H54 (cell line): ENCODE measurements around the gene SLC19A1.
"Not testable (repeated sequence)": the region's sequence is repeated elsewhere in the genome, so short reads cannot be mapped to it uniquely, and the experiment has no call there.

Experiments used
- DNase-seq: peaks from one replicate; pipeline ENCODE4 v3.0.0; 2011; ENCODE audit warnings: low spot score, mixed read lengths; ENCODE audit not compliant: insufficient read length
- FAIRE-seq: peaks from 3 replicates; lab custom pipeline; 2011; peaks lifted over from hg19 to GRCh38; lab: Jason Lieb, UNC
- POLR2A ChIP-seq: IDR thresholded peaks from 2 replicates; pipeline ENCODE4 v1.6.1; 2011; ENCODE audit warnings: low read depth, mild to moderate bottlenecking, low read length

Gene SLC19A1

DNA sequence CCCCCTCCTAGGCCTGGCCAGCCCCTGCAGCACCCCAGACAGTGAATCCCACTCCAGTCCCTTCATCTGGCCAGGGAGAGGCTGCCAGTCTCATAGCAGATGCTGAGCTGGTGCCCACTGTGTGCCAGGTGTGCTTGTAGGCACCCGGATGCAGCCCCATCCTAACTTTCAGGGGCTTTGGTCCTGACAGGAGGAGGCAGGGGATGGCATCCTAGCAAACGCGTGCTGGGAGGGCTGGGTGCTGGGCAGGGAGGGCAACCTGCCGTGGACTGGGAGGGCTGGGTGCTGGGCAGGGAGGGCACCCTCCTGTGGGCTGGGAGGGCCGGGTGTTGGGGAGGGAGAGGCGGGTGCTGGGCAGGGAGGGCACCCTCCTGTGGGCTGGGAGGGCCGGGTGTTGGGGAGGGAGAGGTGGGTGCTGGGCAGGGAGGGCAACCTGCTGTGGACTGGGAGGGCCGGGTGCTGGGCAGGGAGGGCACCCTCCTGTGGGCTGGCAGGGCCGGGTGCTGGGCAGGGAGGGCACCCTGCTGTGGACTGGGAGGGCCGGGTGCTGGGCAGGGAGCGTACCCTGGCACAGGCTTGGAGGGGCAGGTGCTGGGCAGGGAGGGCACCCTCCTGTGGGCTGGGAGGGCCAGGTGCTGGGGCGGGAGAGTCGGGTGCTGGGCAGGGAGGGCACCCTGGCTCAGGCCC lies 35.3 kb downstream of the SLC19A1 start:
- DNase-seq (no peak), FAIRE-seq (no peak)
- TF ChIP-seq POLR2A, result no peak

DNA sequence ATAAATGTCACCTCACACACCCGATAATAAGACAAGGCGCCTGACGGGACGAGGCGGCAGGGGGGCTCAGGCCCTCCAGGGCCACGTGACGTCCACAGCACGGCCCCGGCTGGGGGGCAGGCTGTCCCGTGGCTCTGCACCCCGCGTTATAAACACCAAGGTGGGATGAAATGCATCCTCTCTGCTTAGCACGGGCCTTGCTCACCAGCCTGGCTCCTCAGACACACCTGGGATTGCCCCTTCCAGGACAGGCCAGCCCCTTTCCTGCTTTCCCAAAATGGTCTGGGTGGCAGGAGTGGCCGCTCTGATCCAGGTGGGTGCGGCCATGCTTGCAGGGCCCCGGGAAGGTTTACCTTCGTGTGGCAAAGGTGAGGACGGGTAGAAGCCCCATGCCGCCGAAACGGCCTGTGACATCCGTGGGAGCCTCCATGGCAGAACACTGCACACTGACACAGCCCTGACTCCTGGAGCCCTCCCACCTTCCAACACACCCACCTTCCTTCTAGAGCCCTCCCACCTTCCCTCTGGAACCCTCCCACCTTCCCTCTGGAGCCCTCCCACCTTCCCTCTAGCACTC lies 35.9 kb downstream of the SLC19A1 start:
- DNase-seq (no peak), FAIRE-seq (no peak)
- no peak for TF ChIP-seq POLR2A

DNA sequence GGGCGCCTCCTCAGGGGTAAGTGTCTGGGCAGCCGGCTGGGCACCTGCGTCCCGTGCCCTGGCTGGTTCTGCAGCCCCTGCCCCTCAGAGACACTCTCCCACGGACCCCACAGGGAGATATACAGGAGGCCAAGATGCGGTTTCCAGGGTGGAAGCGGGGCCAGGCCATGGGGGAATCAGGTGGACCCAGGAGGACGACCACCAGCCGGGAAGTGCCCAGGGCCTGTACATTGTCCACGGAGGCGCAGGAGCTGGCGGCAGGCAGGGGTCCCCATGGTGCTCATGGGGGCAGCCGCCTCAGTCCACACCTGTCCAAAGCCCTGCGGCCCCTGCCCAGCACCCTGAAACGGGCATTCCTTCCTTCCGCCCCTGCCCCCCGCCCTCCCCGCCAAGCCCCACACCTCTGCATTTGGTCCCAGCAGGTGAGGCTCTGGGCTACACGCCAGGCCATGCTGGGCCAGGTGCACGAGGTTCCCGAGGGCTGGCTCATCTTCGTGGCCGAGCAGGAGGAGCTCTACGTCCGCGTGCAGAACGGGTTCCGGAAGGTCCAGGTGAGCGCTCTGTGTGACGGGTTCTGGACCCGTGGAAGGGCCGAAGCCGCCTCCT lies 36.7 kb downstream of the SLC19A1 start:
- FAIRE-seq, result no peak
- DNase-seq, result no peak
- no peak for TF ChIP-seq POLR2A

DNA sequence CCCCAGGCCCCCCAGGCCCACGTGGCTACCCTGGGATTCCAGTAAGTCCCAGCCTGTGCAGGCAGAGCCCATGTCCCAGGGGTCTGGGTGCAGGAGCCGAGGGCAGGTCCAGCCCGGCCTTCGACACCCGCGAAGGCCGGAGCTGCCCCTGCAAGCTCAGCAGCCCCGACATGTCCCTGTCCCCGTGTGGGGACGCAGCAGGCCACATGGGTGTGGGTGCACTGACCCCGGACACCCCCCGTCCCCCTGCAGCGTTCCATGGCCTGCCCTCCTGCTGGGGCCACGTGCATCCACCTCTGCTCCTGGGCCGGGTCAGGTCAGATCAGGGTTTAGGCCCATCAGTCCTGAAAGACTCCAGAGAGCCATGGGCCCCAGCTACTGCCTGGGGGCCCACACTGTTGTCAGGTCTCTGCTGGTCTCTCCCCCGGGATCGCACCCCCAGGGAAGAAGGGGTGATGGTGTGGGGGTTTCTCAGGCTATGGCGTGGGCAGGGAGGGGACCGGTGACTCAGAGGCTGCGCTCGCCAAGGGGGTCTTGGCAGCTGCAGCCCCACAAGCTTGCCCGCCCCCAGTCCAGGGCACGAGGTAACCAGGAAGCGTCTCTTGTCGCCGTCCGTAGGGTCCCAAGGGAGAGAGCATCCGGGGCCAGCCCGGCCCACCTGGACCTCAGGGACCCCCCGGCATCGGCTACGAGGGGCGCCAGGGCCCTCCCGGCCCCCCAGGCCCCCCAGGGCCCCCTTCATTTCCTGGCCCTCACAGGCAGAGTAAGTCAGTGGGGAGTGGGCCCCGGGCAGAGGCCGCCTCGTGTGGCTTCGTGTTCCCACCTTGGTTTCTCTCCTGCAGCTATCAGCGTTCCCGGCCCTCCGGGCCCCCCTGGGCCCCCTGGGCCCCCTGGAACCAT lies 37.5 kb downstream of the SLC19A1 start:
- FAIRE-seq, result no peak
- TF ChIP-seq POLR2A, result no peak
- DNase-seq, result no peak

DNA sequence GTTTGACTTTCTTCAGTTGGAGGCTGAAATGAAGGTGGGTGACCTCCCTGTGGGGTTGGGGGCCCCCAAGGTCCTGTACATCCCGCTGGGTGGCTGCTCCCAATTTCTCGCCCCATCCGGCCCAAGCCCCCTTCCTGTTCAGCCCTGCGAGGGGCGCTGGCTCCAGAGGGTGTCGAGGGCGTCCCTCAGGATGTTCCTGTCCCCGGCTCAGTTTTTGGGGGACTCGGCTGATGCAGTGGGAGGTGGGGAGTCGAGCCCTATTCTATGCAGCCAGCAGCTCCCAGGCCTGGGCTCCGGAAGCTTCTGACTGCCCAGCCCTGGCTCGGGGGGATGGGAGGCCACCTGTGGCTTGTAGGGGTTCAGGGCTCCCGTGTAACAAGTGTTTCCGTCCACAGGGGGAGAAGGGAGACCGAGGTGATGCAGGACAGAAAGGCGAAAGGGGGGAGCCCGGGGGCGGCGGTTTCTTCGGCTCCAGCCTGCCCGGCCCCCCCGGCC lies 38.2 kb downstream of the SLC19A1 start:
- DNase-seq (no peak), FAIRE-seq (no peak)
- TF ChIP-seq POLR2A, result no peak

DNA sequence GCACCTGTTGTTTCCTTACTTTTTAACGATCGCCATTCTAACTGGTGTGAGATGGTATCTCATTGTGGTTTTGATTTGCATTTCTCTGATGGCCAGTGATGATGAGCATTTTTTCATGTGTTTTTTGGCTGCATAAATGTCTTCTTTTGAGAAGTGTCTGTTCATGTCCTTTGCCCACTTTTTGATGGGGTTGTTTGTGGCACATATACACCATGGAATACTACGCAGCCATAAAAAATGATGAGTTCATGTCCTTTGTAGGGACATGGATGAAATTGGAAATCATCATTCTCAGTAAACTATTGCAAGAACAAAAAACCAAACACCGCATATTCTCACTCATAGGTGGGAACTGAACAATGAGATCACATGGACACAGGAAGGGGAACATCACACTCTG lies 39.0 kb downstream of the SLC19A1 start:
- DNase-seq, FAIRE-seq: not testable (repeated sequence)

DNA sequence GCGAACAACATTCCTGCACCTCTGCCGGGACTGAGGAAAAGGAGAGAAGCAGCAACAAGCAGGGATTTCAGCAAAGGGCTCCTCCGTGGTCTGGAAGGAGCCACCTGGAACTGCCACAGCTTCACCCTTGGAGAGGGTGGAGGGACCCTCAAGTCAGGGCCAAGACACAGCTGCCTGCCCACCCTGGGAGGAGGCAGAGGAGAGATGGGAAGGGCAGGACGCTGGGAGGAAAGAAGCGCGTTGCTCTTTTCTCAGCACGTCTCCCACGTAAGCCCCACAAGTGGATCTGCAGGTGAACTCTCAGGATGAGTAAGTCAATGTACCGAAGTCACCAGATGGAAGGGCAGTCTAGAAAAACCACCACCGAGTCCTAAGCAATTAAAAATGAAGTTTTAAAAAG lies 39.6 kb downstream of the SLC19A1 start:
- FAIRE-seq (no peak), DNase-seq (no peak)
- TF ChIP-seq POLR2A, result no peak

DNA sequence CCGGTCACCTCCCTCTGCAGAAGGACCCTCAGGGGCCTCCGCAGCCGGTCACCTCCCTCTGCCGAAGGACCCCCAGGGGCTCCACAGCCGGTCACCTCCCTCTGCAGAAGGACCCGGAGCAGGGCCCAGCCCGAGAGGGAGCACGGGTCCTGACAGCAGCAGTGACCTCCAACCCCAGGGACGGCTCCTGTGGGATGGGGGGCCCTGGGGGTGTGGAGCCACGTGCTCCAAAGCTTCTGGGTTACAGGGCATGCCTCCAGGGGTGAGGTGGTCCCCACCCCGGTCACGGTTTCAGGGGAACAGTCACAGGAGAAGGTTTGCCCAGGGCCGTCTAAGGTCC lies 40.3 kb downstream of the SLC19A1 start:
- FAIRE-seq (no peak), DNase-seq (no peak)
- no peak for TF ChIP-seq POLR2A

DNA sequence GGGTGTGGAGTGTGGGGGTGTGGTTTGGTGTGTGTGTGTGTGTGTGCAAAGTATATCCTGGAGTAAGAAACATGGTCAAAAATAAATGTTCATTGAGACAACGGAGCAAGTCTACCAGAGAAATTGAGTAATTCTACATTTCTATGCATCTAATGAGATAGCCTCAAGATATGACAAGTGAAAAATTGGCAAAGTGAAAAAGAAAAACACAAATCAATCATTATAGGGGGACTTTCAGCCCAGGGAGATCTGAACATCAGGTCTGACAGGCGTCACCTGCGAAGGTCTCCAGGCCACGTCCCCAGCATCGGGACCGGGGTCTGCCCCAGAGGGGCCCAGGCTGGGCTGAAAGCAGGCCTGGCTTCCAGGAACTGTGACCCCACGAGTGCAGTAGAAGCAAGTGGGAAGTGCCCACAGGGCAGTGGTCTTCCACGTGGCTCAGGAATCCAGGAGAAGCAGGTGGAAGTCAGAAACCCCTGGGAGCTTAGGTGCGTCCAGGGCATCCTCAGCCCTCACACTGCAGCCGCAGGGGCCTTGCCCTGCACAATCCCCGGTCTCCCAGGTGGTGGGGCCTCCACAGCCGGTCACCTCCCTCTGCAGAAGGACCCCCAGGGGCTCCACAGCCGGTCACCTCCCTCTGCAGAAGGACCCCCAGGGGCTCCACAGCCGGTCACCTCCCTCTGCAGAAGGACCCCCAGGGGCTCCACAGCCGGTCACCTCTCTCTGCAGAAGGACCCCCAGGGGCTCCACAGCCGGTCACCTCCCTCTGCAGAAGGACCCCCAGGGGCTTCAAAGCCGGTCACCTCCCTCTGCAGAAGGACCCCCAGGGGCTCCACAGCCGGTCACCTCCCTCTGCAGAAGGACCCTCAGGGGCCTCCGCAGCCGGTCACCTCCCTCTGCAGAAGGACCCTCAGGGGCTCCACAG lies 40.9 kb downstream of the SLC19A1 start:
- not testable (repeated sequence) for DNase-seq, FAIRE-seq

DNA sequence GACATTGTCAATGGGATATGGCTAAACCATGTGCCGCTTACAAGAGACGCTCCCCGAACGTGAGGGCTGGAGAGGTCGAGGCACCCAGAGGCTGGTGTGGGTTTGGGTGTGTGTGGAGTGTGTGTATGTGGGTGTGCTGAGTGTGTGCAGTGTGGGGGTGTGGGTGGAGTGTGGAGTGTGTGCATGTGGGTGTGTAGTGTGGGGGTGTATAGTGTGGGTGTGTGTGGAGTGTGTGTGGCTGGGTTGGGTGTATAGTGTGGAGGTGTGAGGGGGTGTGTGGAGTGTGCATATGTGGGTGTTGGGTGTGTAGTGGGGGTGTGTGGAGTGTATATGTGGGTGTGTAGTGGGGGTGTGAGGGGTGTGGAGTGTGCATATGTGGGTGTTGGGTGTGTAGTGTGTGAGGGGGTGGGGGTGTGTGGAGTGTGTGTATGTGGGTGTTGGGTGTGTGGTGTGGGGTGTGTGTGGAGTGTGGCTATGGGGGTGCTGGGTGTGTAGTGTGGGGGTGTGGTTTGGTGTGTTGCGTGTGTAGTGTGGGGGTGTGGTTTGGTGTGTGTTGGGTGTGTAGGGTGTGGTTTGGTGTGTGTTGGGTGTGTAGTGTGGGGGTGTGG lies 42.2 kb downstream of the SLC19A1 start:
- no peak for TF ChIP-seq POLR2A
- DNase-seq (no peak), FAIRE-seq (no peak)

DNA sequence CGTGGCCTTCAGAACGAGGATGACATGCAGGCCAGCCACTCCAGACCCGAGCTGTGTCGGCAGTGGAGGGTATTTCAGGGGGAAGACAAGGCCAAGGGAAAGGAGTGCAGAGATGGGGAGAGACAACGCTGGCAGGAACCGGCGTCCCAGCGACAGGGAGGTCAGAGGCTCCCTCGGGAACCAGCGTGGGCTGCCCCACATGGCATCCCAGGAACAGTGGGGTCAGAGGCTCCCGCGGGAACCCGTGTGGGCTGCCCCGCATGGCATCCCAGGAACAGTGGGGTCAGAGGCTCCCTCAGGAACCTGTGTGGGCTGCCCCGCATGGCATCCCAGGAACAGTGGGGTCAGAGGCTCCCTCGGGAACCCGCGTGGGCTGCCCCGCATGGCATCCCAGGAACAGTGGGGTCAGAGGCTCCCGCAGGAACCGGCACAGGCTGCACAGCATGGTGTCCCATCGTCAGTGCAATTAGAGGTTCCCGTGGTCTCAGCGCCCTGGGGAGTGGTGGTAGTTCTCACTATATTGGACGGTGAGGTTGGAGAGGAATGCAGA lies 43.0 kb downstream of the SLC19A1 start:
- FAIRE-seq, result no peak
- no peak for DNase-seq
- TF ChIP-seq POLR2A, result no peak

DNA sequence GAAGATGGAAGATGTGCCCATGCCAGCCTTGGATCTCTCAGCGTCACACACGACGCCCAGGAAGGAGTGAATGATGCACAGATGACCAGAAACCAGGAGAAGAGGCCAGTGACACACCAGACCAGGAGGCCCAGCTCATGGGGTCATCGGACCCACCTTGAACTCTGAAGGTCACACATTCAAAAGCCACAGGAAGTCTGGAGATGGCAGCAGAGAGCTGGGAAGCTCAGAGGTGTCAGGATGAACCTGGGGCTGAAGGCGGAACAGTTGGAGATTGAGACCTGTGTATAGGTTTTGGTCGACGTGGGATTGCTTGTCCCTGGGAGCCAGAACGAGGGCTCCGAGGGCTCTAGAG lies 43.6 kb downstream of the SLC19A1 start:
- DNase-seq (no peak), FAIRE-seq (no peak)
- TF ChIP-seq POLR2A, result no peak
